Psoas muscle (tissue), 8 donors: ENCODE results near the gene ANK2. TPM values are rescaled to one million over a fixed set of nuclear protein-coding genes. Genes with fewer than 3 reads are reported as not detected.

Experiments
- ATAC-seq, 4 donors: fragments of 200-7000 bp; cut with Tn5 transposase; one replicate each; pipeline ENCODE4 v1.9.1; 2020; ENCODE audit warnings: moderate library complexity in 3 of 4, mild to moderate bottlenecking in 2 of 4
- DNase-seq, 2 donors: peaks; one replicate each; pipeline ENCODE4 v3.0.0-alpha.2; 2020
- H3K27ac ChIP-seq: fragments of 200-600 bp; one replicate; pipeline ENCODE4 v1.8.0; 2022
- H3K27me3 ChIP-seq, 3 donors: fragments of 200-600 bp in 1 of 3; one replicate each; pipeline versions ENCODE4 v1.6.1 to v1.8.0; 2013 to 2022; ENCODE audit warnings: low read length in 2 of 3, mild to moderate bottlenecking in 2 of 3, moderate library complexity in 1 of 3; ENCODE audit not compliant: insufficient read depth in 3 of 3
- H3K36me3 ChIP-seq, 2 donors: fragments of 200-600 bp in 1 of 2; one replicate each; pipeline versions ENCODE4 v1.6.1 to v1.8.0; 2013 to 2022; ENCODE audit warnings: low read depth in 1 of 2, mild to moderate bottlenecking in 1 of 2, moderate library complexity in 1 of 2; ENCODE audit not compliant: insufficient read depth in 1 of 2
- H3K4me1 ChIP-seq: fragments of 200-600 bp; one replicate; pipeline ENCODE4 v1.8.0; 2022
- H3K4me3 ChIP-seq: fragments of 200-600 bp; one replicate; pipeline ENCODE4 v1.8.0; 2022; ENCODE audit warnings: mild to moderate bottlenecking
- H3K9me3 ChIP-seq: fragments of 200-600 bp; one replicate; pipeline ENCODE4 v1.8.0; 2022
- CTCF ChIP-seq: fragments of 200-600 bp; IDR thresholded peaks from one replicate; pipeline ENCODE4 v1.8.0; 2022; ENCODE audit warnings: antibody characterized with exemption
- WGBS, 3 donors: extraction: QIAGEN DNeasy Blood & Tissue Kit; methylation state at CpG; one replicate each; pipeline versions ENCODE4 v1.1.6 to v1.1.7; 2013; 5-methylcytosine and 5-hydroxymethylcytosine counted together
- intact Hi-C, 2 donors: fragments of 100-400 bp; cut with DNase I; formaldehyde crosslinking; loops; one replicate each; pipeline versions ENCODE4 v1.11.0 to v1.14.2; 2022
- polyA plus RNA-seq, 3 donors: library from polyadenylated mRNA; stranded (reverse); fragments of 200-250 nt; gene quantifications; one replicate each; pipeline ENCODE4 v1.2.3, GENCODE V29; 2013
- total RNA-seq, 4 donors: library from RNA; stranded (reverse); fragmentation: NEBNext Ultra II Directional in 2 of 4; extraction: Animal tissue kit (Norgen Biotek cat#: 25700) in 2 of 4; gene quantifications; one replicate each; pipeline versions ENCODE4 v1.2.1 to v1.2.4, GENCODE V29; 2021 to 2023
- donor health status: healthy with polysubstance abuse.
- donor health status: DM: no; HTN: no; CAD: no; lungs with moderate emphysema.
- donor health status: Bipolar disorder and iron deficiency.
- donor health status: healthy.
- donor health status: DM: yes; HTN: yes; CAD: no.
- donor health status: DM: no; HTN: no; CAD: no.
- donor health status: DM: no; HTN: no; CAD: no.
- donor health status: DM: yes; HTN: yes; CAD: no.

Gene ANK2
- total and polyA plus RNA-seq, 7 donors, result 14.1 to 153 (median 78.5) TPM

- TF ChIP-seq CTCF, result no peak
- intact Hi-C loops, result no loop called here
- Histone ChIP-seq H3K9me3 (no peaks in the 10 kb centered on the region), H3K36me3 (no peaks in the 10 kb centered on the region), H3K4me1 (no peaks in the 10 kb centered on the region), H3K27ac (no peak overlapping the region), H3K4me3 (no peak overlapping the region), H3K27me3 (no peaks in the 10 kb centered on the region)
- ATAC-seq (no peak), DNase-seq (no peak)
- 66 to 72% (median 68%) methylated on average over 5 of the region's 5 CpGs for WGBS, 3 donors
Measured at GRCh38 chr4:113007151-113007550, 42.3 kb upstream of the ANK2 start.

- no peak for TF ChIP-seq CTCF
- no peaks in the 10 kb centered on the region for H3K27me3 ChIP-seq
- no peak overlapping the region for H3K4me3 ChIP-seq
- H3K27ac ChIP-seq, result no peak overlapping the region
- H3K9me3 ChIP-seq, result no peaks in the 10 kb centered on the region
- H3K36me3 ChIP-seq, result no peaks in the 10 kb centered on the region
- ATAC-seq (no peak), DNase-seq (no peak)
- no peaks in the 10 kb centered on the region for H3K4me1 ChIP-seq
- intact Hi-C loops, result no loop called here
Measured at GRCh38 chr4:113008135-113008534, 41.3 kb upstream of the ANK2 start.

GRCh38 chr4:113008716-113009115 is 40.7 kb upstream of the ANK2 start:
- Histone ChIP-seq H3K36me3 (no peaks in the 10 kb centered on the region), H3K4me3 (no peak overlapping the region), H3K27me3 (no peaks in the 10 kb centered on the region), H3K27ac (no peak overlapping the region), H3K9me3 (no peaks in the 10 kb centered on the region), H3K4me1 (no peaks in the 10 kb centered on the region)
- no peak for TF ChIP-seq CTCF
- DNase-seq, result no peak
- WGBS, 3 donors, result 40 to 54% (median 42%) methylated on average over 2 of the region's 2 CpGs
- intact Hi-C loops, result no loop called here
- ATAC-seq, result no peak

- WGBS, 3 donors, result 80 to 85% (median 83%) methylated on average over 2 of the region's 2 CpGs
- no peaks in the 10 kb centered on the region for H3K9me3 ChIP-seq
- ATAC-seq (no peak), DNase-seq (no peak)
- no peak for TF ChIP-seq CTCF
- intact Hi-C loops, result no loop called here
- H3K27ac ChIP-seq, result no peak overlapping the region
- no peaks in the 10 kb centered on the region for H3K36me3 ChIP-seq
- no peaks in the 10 kb centered on the region for H3K4me1 ChIP-seq
- H3K4me3 ChIP-seq, result no peak overlapping the region
- no peaks in the 10 kb centered on the region for H3K27me3 ChIP-seq
Measured at GRCh38 chr4:113009461-113009860, 40.0 kb upstream of the ANK2 start.

GRCh38 chr4:113012122-113012725 is 37.2 kb upstream of the ANK2 start:
- Histone ChIP-seq H3K27ac (no peak overlapping the region), H3K9me3 (no peaks in the 10 kb centered on the region), H3K4me1 (no peaks in the 10 kb centered on the region), H3K27me3 (no peaks in the 10 kb centered on the region), H3K4me3 (no peak overlapping the region), H3K36me3 (no peaks in the 10 kb centered on the region)
- no peak for TF ChIP-seq CTCF
- no peak for DNase-seq
- 67 to 81% (median 71%) methylated on average over 4 of the region's 4 CpGs for WGBS, 3 donors
- intact Hi-C loops, result no loop called here
- ATAC-seq, result no peak
